GM21515 (cell line): ENCODE measurements around the gene VWA3B.
A peak's percentile ranks its signal among the peaks of the same experiment; 100 is the strongest.
"Not testable (repeated sequence)": the region's sequence is repeated elsewhere in the genome, so short reads cannot be mapped to it uniquely, and the experiment has no call there.

Source experiments
- ATAC-seq: cut with Tn5 transposase; IDR thresholded peaks from one replicate; pipeline ENCODE4 v1.9.1; 2021; ENCODE audit not compliant: unreplicated experiment

Gene VWA3B

GRCh38 chr2:98086491-98087446 is at the start of gene VWA3B:
Gene VWA3B, plus strand, starts transcription at chr2:98087167. Its CDS starts 5,926 bp downstream, at chr2:98093093.
- ATAC-seq: peak; percentile 89

GRCh38 chr2:98037206-98037605 is 49.8 kb upstream of the VWA3B start:
- ATAC-seq: no peak

- ATAC-seq: no peak
These were observed 49.2 kb upstream of the VWA3B start for GRCh38 chr2:98037666-98038336.

GRCh38 chr2:98039085-98039756 is 47.7 kb upstream of the VWA3B start:
- ATAC-seq: no peak

- no peak for ATAC-seq
These were observed 46.5 kb upstream of the VWA3B start for GRCh38 chr2:98040331-98040939.

GRCh38 chr2:98043101-98043500 is 43.9 kb upstream of the VWA3B start:
- no peak for ATAC-seq

- ATAC-seq: not testable (repeated sequence)
These were observed 42.2 kb upstream of the VWA3B start for GRCh38 chr2:98044730-98045129.

GRCh38 chr2:98050070-98050469 is 36.9 kb upstream of the VWA3B start:
- no peak for ATAC-seq

GRCh38 chr2:98058191-98058975 is 28.6 kb upstream of the VWA3B start:
- no peak for ATAC-seq

- ATAC-seq: no peak
These were observed 26.7 kb upstream of the VWA3B start for GRCh38 chr2:98060277-98060676.

- no peak for ATAC-seq
These were observed 23.6 kb upstream of the VWA3B start for GRCh38 chr2:98063291-98063854.

GRCh38 chr2:98065808-98066207 is 21.2 kb upstream of the VWA3B start:
- no peak for ATAC-seq

- ATAC-seq: no peak
These were observed 19.8 kb upstream of the VWA3B start for GRCh38 chr2:98067160-98067559.

- ATAC-seq: no peak
These were observed 16.9 kb upstream of the VWA3B start for GRCh38 chr2:98070081-98070480.

- ATAC-seq: no peak
These were observed 14.5 kb upstream of the VWA3B start for GRCh38 chr2:98072442-98072841.

- ATAC-seq: no peak
These were observed 8.3 kb upstream of the VWA3B start for GRCh38 chr2:98078701-98079100.

GRCh38 chr2:98084151-98084868 is 2.7 kb upstream of the VWA3B start:
- ATAC-seq: no peak

GRCh38 chr2:98084869-98085238 is 2.1 kb upstream of the VWA3B start:
- no peak for ATAC-seq

- ATAC-seq: no peak
These were observed 1.3 kb upstream of the VWA3B start for GRCh38 chr2:98085649-98086048.
